ENCODE data around the gene DENND1A. TPM values are rescaled to one million over a fixed set of nuclear protein-coding genes. Genes with fewer than 3 reads are reported as not detected.
A peak's percentile ranks its signal among the peaks of the same experiment; 100 is the strongest.
"Not testable (repeated sequence)": the region's sequence is repeated elsewhere in the genome, so short reads cannot be mapped to it uniquely, and the experiment has no call there.

The DENND1A gene
- total and polyA plus RNA-seq, 2 experiments from 2014 or later = 13.1 to 14.5 TPM

DNA sequence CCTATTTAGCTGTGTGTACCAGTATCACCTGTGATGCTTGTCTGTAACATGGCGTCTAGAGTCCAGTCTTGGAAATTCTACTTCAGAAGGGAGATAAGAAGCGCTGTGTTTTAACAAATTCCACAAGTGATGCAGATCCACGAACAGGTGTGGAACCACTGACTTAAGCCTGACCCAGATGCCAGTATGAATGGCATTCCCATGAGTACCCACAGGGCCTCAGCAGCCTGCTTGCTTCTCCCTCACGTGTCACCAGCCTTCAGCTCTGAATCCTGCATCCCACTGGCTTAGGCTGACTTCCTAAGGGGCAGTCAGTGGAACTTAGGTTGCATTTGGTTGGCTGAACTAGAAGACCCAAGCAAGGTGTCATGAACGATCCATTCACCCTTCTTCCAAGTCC lies 8.5 kb upstream of the DENND1A start:
- no peaks in the 10 kb centered on the region for H3K4me1 ChIP-seq (ENCODE audit: low read depth)
- H3K27me3 ChIP-seq = no peaks in the 10 kb centered on the region
- no peak for DNase-seq (ENCODE audit: low read depth in 1 of 2, low spot score in 1 of 2)
- no peaks in the 10 kb centered on the region for H3K9me3 ChIP-seq (ENCODE audit: low read depth)
- no peak overlapping the region for H3K4me3 ChIP-seq
- H3K27ac ChIP-seq = no peak overlapping the region
- H3K36me3 ChIP-seq = no peaks in the 10 kb centered on the region
- TF ChIP-seq, protein P1, sequence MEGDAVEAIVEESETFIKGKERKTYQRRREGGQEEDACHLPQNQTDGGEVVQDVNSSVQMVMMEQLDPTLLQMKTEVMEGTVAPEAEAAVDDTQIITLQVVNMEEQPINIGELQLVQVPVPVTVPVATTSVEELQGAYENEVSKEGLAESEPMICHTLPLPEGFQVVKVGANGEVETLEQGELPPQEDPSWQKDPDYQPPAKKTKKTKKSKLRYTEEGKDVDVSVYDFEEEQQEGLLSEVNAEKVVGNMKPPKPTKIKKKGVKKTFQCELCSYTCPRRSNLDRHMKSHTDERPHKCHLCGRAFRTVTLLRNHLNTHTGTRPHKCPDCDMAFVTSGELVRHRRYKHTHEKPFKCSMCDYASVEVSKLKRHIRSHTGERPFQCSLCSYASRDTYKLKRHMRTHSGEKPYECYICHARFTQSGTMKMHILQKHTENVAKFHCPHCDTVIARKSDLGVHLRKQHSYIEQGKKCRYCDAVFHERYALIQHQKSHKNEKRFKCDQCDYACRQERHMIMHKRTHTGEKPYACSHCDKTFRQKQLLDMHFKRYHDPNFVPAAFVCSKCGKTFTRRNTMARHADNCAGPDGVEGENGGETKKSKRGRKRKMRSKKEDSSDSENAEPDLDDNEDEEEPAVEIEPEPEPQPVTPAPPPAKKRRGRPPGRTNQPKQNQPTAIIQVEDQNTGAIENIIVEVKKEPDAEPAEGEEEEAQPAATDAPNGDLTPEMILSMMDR (IDR thresholded peaks at IDR 0.05; ENCODE audit: low read depth, low read length) = no peak

DNA sequence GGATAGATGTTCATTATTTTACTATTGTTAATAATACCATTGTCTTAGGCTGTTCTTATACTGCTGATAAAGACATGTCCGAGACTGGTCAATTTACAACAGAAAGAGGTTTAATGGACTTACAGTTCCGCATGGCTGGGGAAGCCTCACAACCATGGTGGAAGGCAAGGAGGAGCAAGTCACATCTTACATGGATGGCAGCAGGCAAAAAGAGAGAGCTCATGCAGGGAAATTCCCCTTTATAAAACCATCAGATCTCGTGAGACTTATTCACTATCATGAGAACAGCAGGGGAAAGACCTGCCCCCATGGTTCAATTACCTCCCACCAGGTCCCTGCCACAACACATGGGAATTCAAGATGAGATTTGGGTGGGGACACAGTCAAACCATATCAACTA lies 6.6 kb upstream of the DENND1A start:
- DNase-seq (ENCODE audit: low read depth in 1 of 2, low spot score in 1 of 2); H3K36me3 ChIP-seq; H3K27ac ChIP-seq; H3K9me3 ChIP-seq (ENCODE audit: low read depth); H3K4me3 ChIP-seq; H3K27me3 ChIP-seq; H3K4me1 ChIP-seq (ENCODE audit: low read depth): not testable (repeated sequence)

DNA sequence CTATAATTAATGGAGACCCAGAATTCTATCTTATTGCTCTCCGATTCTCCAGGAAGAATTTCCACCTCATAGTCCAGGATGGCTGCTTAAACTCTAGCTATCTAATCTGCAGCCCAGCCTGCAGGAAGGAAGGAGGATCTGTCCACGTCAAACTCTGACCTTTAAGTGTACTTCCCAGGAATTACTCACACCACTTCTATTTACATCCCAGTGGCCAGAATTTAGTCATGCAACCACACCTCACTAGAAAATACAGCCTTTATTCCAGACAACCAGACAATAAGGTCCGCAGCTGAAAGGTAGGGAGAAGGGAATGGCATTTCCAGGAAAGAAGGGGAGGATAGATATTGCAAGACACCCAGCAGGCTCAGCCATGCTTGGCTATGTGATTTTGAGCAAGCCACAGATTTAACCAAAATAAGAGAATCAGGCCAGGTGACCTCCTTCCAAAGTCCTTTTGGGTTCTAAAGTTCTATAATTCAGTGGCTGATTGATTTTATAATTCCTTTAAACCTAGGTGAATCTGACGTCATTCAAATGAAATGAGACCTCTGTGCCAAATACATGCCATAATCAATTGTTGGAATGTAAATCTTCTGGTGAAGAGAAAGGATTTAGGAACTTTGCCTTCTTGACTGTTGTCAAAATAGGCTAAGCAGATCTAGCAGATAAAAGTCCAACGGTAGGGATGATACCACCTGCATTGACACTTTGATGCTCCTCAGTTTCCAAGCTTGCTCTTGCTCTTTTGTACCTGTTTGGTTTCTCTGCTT lies 3.7 kb upstream of the DENND1A start:
- peak in 1 of 2 donors; percentile 81 for DNase-seq (ENCODE audit: low read depth in 1 of 2, low spot score in 1 of 2)
- Histone ChIP-seq H3K36me3 (no peaks in the 10 kb centered on the region), H3K4me1 (ENCODE audit: low read depth) (peaks cover 16% of the 10 kb centered on the region), H3K9me3 (ENCODE audit: low read depth) (no peaks in the 10 kb centered on the region), H3K27ac (no peak overlapping the region), H3K4me3 (no peak overlapping the region), H3K27me3 (no peaks in the 10 kb centered on the region)
- TF ChIP-seq, protein P1 (IDR thresholded peaks at IDR 0.05; ENCODE audit: low read depth, low read length) = no peak

DNA sequence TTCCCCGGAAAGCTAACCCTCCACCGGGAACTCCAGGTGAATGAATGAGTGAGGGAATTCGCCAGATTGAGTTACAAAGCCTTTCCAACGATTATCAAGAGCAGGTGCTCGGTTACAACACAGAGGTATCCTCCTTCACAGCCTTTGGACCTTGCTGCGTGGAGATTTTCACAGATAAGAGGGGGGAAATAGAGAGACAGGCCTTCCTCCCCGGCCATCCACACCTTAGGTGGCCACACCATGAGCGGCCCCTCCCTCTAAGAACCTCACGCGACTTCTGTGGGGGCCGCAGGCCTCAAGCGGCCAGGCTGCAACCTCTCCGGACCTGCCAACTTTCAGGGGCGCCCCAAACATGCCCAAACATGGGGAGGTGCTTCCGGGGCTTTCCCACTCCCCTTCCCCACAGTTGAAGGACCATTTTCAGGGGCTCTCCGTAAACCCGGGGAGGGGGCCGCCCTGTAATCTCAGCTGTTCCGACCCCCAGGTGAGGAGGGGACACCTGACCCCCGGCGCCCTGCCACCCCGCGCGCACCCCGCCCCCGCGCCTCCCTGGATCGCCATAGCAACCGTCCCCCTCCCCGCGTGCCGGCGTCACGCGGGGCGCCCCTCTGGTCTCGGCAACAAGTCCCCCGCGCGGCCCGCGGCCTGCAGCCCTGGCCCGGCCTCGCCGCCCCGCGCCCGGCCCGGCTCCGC lies 603 bp downstream of the DENND1A start:
- TF ChIP-seq, protein P1 (IDR thresholded peaks at IDR 0.05; ENCODE audit: low read depth, low read length) = no peak
- H3K9me3 ChIP-seq (ENCODE audit: low read depth) = no peaks in the 10 kb centered on the region
- DNase-seq (ENCODE audit: low read depth in 1 of 2, low spot score in 1 of 2) = no peak
- no peaks in the 10 kb centered on the region for H3K36me3 ChIP-seq
- H3K27me3 ChIP-seq = no peaks in the 10 kb centered on the region
- H3K4me3 ChIP-seq = peak overlapping the region; percentile 92
- peak overlapping the region; percentile 40 for H3K27ac ChIP-seq
- peaks cover 22% of the 10 kb centered on the region for H3K4me1 ChIP-seq (ENCODE audit: low read depth)

DNA sequence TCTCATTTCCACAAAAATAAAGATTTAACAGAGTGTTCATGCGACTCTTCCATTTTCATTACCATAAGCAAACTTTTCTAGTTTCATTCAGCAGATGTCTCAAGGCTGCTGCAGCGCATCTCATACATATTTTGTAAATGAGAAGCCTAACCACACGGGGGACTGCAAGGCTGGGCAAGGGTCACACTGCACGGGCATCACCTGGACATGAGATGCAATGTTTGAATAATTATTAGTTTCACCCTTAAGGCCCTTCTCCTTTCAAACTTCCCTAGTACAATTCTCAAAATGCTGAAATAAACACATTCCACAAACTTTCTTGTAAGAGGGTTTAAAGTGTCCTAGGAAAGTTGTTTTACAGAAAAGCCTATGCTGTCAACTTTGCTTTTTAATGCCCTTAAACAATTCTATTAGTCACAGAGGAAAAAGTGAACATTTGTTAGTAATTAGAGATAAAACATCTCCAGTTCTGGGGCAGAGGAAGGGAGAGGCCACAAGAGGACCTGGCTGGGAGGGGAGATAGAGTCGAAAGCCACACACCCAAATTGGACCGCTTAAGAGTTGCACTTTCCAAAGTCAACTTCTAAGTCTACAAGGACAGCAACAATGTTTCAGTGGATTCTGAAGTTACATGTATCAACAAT lies 1.3 kb downstream of the DENND1A start:
- no peak for DNase-seq (ENCODE audit: low read depth in 1 of 2, low spot score in 1 of 2)

More for the DNA sequence above, 1.3 kb downstream of the DENND1A start:
- Histone ChIP-seq H3K9me3 (ENCODE audit: low read depth) (no peaks in the 10 kb centered on the region), H3K27me3 (no peaks in the 10 kb centered on the region), H3K4me1 (ENCODE audit: low read depth) (peaks cover 22% of the 10 kb centered on the region), H3K27ac (no peak overlapping the region), H3K4me3 (peak overlapping the region; percentile 92), H3K36me3 (no peaks in the 10 kb centered on the region)
- TF ChIP-seq, protein P1 (IDR thresholded peaks at IDR 0.05; ENCODE audit: low read depth, low read length) = no peak
